HL-60 (cell line): Measurements from ENCODE around the gene ITGA2B.

Experiments used
- GABPA ChIP-seq: IDR thresholded peaks from 2 replicates; pipeline ENCODE4 v1.6.1; 2012; ENCODE audit warnings: low read depth
- POLR2AphosphoS5 ChIP-seq: IDR thresholded peaks from 2 replicates; pipeline ENCODE4 v1.6.1; 2012; ENCODE audit warnings: low read depth
- TF ChIP-seq, protein P1 (sequence below): IDR thresholded peaks from one replicate; pipeline ENCODE4 v1.5.1; 2011; ENCODE audit warnings: low read length, control low read depth, inconsistent platforms; ENCODE audit not compliant: insufficient read depth
- TF ChIP-seq, protein P2 (sequence below): IDR thresholded peaks from 2 replicates; pipeline ENCODE4 v1.6.1; 2012; ENCODE audit warnings: low read depth; ENCODE audit not compliant: insufficient replicate concordance

DNA sequence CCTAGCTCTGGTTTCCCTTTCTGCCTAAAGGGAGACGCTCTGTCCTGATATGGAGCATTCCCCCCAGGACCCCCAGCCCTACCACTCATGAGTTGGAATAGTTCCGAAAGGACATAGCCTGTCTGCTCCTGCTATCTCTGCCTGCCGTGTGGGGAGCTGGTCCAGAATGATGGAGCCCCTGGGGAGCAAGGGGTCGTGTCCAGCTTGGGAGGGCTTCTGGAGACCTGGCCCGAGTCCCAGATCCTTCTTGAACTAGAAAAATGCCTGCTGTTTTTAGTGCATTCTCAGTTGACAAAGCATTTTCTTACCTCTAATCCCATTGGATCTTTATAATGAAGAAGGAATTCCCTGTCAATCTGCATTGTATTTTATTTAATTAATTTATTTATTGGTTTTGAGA lies 53.5 kb downstream of the ITGA2B start:
- TF ChIP-seq, protein P1, sequence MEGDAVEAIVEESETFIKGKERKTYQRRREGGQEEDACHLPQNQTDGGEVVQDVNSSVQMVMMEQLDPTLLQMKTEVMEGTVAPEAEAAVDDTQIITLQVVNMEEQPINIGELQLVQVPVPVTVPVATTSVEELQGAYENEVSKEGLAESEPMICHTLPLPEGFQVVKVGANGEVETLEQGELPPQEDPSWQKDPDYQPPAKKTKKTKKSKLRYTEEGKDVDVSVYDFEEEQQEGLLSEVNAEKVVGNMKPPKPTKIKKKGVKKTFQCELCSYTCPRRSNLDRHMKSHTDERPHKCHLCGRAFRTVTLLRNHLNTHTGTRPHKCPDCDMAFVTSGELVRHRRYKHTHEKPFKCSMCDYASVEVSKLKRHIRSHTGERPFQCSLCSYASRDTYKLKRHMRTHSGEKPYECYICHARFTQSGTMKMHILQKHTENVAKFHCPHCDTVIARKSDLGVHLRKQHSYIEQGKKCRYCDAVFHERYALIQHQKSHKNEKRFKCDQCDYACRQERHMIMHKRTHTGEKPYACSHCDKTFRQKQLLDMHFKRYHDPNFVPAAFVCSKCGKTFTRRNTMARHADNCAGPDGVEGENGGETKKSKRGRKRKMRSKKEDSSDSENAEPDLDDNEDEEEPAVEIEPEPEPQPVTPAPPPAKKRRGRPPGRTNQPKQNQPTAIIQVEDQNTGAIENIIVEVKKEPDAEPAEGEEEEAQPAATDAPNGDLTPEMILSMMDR = no peak
- TF ChIP-seq POLR2AphosphoS5 (no peak), GABPA (no peak)
- TF ChIP-seq, protein P2, sequence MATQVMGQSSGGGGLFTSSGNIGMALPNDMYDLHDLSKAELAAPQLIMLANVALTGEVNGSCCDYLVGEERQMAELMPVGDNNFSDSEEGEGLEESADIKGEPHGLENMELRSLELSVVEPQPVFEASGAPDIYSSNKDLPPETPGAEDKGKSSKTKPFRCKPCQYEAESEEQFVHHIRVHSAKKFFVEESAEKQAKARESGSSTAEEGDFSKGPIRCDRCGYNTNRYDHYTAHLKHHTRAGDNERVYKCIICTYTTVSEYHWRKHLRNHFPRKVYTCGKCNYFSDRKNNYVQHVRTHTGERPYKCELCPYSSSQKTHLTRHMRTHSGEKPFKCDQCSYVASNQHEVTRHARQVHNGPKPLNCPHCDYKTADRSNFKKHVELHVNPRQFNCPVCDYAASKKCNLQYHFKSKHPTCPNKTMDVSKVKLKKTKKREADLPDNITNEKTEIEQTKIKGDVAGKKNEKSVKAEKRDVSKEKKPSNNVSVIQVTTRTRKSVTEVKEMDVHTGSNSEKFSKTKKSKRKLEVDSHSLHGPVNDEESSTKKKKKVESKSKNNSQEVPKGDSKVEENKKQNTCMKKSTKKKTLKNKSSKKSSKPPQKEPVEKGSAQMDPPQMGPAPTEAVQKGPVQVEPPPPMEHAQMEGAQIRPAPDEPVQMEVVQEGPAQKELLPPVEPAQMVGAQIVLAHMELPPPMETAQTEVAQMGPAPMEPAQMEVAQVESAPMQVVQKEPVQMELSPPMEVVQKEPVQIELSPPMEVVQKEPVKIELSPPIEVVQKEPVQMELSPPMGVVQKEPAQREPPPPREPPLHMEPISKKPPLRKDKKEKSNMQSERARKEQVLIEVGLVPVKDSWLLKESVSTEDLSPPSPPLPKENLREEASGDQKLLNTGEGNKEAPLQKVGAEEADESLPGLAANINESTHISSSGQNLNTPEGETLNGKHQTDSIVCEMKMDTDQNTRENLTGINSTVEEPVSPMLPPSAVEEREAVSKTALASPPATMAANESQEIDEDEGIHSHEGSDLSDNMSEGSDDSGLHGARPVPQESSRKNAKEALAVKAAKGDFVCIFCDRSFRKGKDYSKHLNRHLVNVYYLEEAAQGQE = no peak
